Epithelial cell of alveolus of lung (primary cell): ENCODE data around the gene RRN3. TPM values are rescaled to one million over a fixed set of nuclear protein-coding genes. Genes with fewer than 3 reads are reported as not detected.

Experiments used
- total RNA-seq: library from RNA; depleted of rRNA; stranded (reverse); fragments of >200 nt; gene quantifications from 2 replicates; pipeline ENCODE4 v1.2.1, GENCODE V29; 2015

Gene RRN3, protein sequence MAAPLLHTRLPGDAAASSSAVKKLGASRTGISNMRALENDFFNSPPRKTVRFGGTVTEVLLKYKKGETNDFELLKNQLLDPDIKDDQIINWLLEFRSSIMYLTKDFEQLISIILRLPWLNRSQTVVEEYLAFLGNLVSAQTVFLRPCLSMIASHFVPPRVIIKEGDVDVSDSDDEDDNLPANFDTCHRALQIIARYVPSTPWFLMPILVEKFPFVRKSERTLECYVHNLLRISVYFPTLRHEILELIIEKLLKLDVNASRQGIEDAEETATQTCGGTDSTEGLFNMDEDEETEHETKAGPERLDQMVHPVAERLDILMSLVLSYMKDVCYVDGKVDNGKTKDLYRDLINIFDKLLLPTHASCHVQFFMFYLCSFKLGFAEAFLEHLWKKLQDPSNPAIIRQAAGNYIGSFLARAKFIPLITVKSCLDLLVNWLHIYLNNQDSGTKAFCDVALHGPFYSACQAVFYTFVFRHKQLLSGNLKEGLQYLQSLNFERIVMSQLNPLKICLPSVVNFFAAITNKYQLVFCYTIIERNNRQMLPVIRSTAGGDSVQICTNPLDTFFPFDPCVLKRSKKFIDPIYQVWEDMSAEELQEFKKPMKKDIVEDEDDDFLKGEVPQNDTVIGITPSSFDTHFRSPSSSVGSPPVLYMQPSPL
- 25.9 and 30.3 TPM in 2 replicates for total RNA-seq

DNA sequence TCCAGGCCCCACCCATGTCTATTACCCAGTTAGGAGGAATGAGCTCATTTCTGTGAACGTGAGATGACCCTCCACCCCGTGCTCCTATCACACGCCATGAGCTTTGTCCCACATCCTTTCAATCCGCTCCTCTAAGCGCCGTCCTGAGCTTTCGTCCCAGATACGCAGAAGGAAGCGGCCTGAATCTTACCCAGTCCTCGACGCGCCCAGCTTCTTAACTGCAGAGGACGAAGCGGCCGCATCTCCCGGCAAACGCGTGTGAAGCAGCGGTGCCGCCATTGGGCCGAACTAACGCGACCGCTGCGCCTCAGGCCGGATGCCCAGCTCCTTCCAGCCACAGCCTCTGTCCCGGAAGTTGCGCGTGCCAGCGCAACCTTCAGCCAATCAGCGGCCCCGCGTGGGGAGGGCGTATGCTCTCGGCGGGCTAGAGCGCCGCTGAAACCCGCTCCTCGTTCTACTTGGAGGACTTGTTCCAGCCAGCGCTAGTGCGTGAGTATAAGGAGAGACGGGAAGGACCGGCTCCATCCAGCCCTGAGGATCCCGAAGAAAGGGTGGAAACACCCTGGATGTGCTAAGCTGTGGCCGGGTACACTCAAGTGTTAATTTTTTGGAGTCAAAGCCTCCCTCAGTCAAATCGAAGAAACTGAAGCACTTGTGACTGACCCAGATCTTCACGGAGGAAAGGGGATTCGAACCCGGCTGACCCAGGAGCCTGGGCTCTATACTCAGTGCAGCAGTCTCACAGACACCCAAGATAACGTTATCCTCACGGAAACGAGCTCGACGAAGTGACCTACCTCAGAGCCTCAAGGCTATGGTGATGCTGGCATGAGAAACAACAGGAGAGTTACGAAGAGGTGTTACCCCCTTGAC is at the start of gene RRN3:
Gene RRN3, minus strand, starts transcription at position 318 of the 873 bp plus-strand sequence. Its CDS starts 39 bp downstream, at position 279.

Other genes with a start within 250 kb of the RRN3 start
- 14.0 and 36.6 TPM in 2 replicates for gene NPIPA1, start 156.8 kb downstream of the RRN3 start, total RNA-seq
- 36.3 and 39.4 TPM in 2 replicates for gene PDXDC1, start 119.2 kb downstream of the RRN3 start, total RNA-seq
- 54.9 and 75.2 TPM in 2 replicates for gene NTAN1, start 38.2 kb downstream of the RRN3 start, total RNA-seq